ENCODE data around the gene GRB2.
"Not testable (repeated sequence)": the region's sequence is repeated elsewhere in the genome, so short reads cannot be mapped to it uniquely, and the experiment has no call there.

GRB2 gene

GRCh38 chr17:75387771-75388170, 17.7 kb downstream of the GRB2 start:
- peaks cover 35% of the 10 kb centered on the region for H3K36me3 ChIP-seq
- TF ChIP-seq CTCF (IDR thresholded peaks at IDR 0.05; ENCODE audit: low read depth, low read length): no peak
- no peak overlapping the region for H3K27ac ChIP-seq
- no peaks in the 10 kb centered on the region for H3K27me3 ChIP-seq (ENCODE audit: insufficient read depth, low read depth, severe bottlenecking)
- DNase-seq: no peak
- no peak overlapping the region for H3K4me3 ChIP-seq (ENCODE audit: low read depth, low read length)
- H3K9me3 ChIP-seq (ENCODE audit: severe bottlenecking): peaks cover 2% of the 10 kb centered on the region

GRCh38 chr17:75386430-75386829, 19.0 kb downstream of the GRB2 start:
- DNase-seq: no peak
- Histone ChIP-seq H3K9me3 (ENCODE audit: severe bottlenecking) (peaks cover 2% of the 10 kb centered on the region), H3K4me3 (ENCODE audit: low read depth, low read length) (no peak overlapping the region), H3K27me3 (ENCODE audit: insufficient read depth, low read depth, severe bottlenecking) (no peaks in the 10 kb centered on the region), H3K27ac (no peak overlapping the region), H3K36me3 (peaks cover 25% of the 10 kb centered on the region)
- no peak for TF ChIP-seq CTCF (IDR thresholded peaks at IDR 0.05; ENCODE audit: low read depth, low read length)

- H3K9me3 ChIP-seq (ENCODE audit: severe bottlenecking): peaks cover 2% of the 10 kb centered on the region
- no peak for DNase-seq
These were observed 20.7 kb downstream of the GRB2 start for GRCh38 chr17:75384751-75385150.

GRCh38 chr17:75383842-75384195, 21.7 kb downstream of the GRB2 start:
- no peak overlapping the region for H3K4me3 ChIP-seq (ENCODE audit: low read depth, low read length)
- no peak for DNase-seq
- peaks cover 19% of the 10 kb centered on the region for H3K36me3 ChIP-seq
- peaks cover 2% of the 10 kb centered on the region for H3K9me3 ChIP-seq (ENCODE audit: severe bottlenecking)
- no peaks in the 10 kb centered on the region for H3K27me3 ChIP-seq (ENCODE audit: insufficient read depth, low read depth, severe bottlenecking)
- no peak for TF ChIP-seq CTCF (IDR thresholded peaks at IDR 0.05; ENCODE audit: low read depth, low read length)
- no peak overlapping the region for H3K27ac ChIP-seq

More at GRCh38 chr17:75384751-75385150, 20.7 kb downstream of the GRB2 start:
- Histone ChIP-seq H3K27me3 (ENCODE audit: insufficient read depth, low read depth, severe bottlenecking) (no peaks in the 10 kb centered on the region), H3K36me3 (peaks cover 22% of the 10 kb centered on the region), H3K4me3 (ENCODE audit: low read depth, low read length) (no peak overlapping the region), H3K27ac (no peak overlapping the region)
- TF ChIP-seq CTCF (IDR thresholded peaks at IDR 0.05; ENCODE audit: low read depth, low read length): no peak

GRCh38 chr17:75380750-75381149, 24.7 kb downstream of the GRB2 start:
- TF ChIP-seq CTCF (IDR thresholded peaks at IDR 0.05; ENCODE audit: low read depth, low read length): no peak

GRCh38 chr17:75380315-75380714, 25.2 kb downstream of the GRB2 start:
- H3K27ac ChIP-seq: no peak overlapping the region
- H3K27me3 ChIP-seq (ENCODE audit: insufficient read depth, low read depth, severe bottlenecking): no peaks in the 10 kb centered on the region
- no peak overlapping the region for H3K4me3 ChIP-seq (ENCODE audit: low read depth, low read length)
- peaks cover 2% of the 10 kb centered on the region for H3K9me3 ChIP-seq (ENCODE audit: severe bottlenecking)
- no peak for TF ChIP-seq CTCF (IDR thresholded peaks at IDR 0.05; ENCODE audit: low read depth, low read length)
- no peak for DNase-seq
- H3K36me3 ChIP-seq: peaks cover 23% of the 10 kb centered on the region

More at GRCh38 chr17:75380750-75381149, 24.7 kb downstream of the GRB2 start:
- Histone ChIP-seq H3K9me3 (ENCODE audit: severe bottlenecking) (peaks cover 2% of the 10 kb centered on the region), H3K27ac (no peak overlapping the region), H3K27me3 (ENCODE audit: insufficient read depth, low read depth, severe bottlenecking) (no peaks in the 10 kb centered on the region), H3K36me3 (peaks cover 19% of the 10 kb centered on the region), H3K4me3 (ENCODE audit: low read depth, low read length) (no peak overlapping the region)
- no peak for DNase-seq

- H3K27ac ChIP-seq; H3K9me3 ChIP-seq (ENCODE audit: severe bottlenecking); DNase-seq; H3K4me3 ChIP-seq (ENCODE audit: low read depth, low read length); H3K27me3 ChIP-seq (ENCODE audit: insufficient read depth, low read depth, severe bottlenecking): not testable (repeated sequence)
- peaks cover 27% of the 10 kb centered on the region for H3K36me3 ChIP-seq
These were observed 26.1 kb downstream of the GRB2 start for GRCh38 chr17:75379426-75379825.
